Kidney (tissue), 14 donors: ENCODE measurements around the gene RTCA. TPM values are rescaled to one million over a fixed set of nuclear protein-coding genes. Genes with fewer than 3 reads are reported as not detected.

Experiments
- DNase-seq, 5 donors: peaks; one replicate each; pipeline ENCODE4 v3.0.0-alpha.2; 2013 to 2020
- FAIRE-seq: peaks from 2 replicates; lab custom pipeline; 2012; peaks lifted over from hg19 to GRCh38; lab: Jason Lieb, UNC
- H3K27ac ChIP-seq, 2 donors: one replicate each; pipeline ENCODE4 v1.7.0; 2013; ENCODE audit warnings: low read depth in 2 of 2, low read length in 2 of 2, inconsistent platforms in 1 of 2
- H3K27me3 ChIP-seq: one replicate; pipeline ENCODE4 v1.7.1; 2013; ENCODE audit warnings: low read length, inconsistent platforms; ENCODE audit not compliant: control insufficient read depth, insufficient read depth
- H3K36me3 ChIP-seq, 3 donors: one replicate each; pipeline versions ENCODE4 v1.7.0 to v1.7.1; 2013; ENCODE audit warnings: low read length in 3 of 3, control low read depth in 1 of 3, inconsistent platforms in 1 of 3; ENCODE audit not compliant: insufficient read depth in 3 of 3, control insufficient read depth in 2 of 3
- H3K4me1 ChIP-seq, 3 donors: one replicate each; pipeline versions ENCODE4 v1.7.0 to v1.7.1; 2013; ENCODE audit warnings: low read length in 3 of 3, inconsistent platforms in 1 of 3, low read depth in 1 of 3; ENCODE audit not compliant: control insufficient read depth in 2 of 3, insufficient read depth in 2 of 3
- H3K4me3 ChIP-seq, 3 donors: one replicate each; pipeline versions ENCODE4 v1.7.0 to v1.8.1; 2013; ENCODE audit warnings: low read length in 3 of 3, control low read depth in 1 of 3, inconsistent platforms in 1 of 3
- H3K9ac ChIP-seq, 3 donors: one replicate each; pipeline versions ENCODE4 v1.7.0 to v1.7.1; 2013; ENCODE audit warnings: low read length in 3 of 3, control low read depth in 1 of 3, inconsistent platforms in 1 of 3
- H3K9me3 ChIP-seq, 3 donors: one replicate each; pipeline versions ENCODE4 v1.7.0 to v1.7.1; 2013; ENCODE audit warnings: low read length in 3 of 3, control low read depth in 1 of 3, inconsistent platforms in 1 of 3; ENCODE audit not compliant: control insufficient read depth in 2 of 3, insufficient read depth in 1 of 3
- CTCF ChIP-seq: IDR thresholded peaks from 3 replicates; pipeline ENCODE4 v1.5.1; 2012; ENCODE audit warnings: mild to moderate bottlenecking, moderate library complexity, borderline replicate concordance; ENCODE audit not compliant: insufficient read depth; ENCODE audit errors: extremely low read depth
- intact Hi-C: fragments of 100-400 bp; cut with DNase I; formaldehyde crosslinking; loops from one replicate; pipeline ENCODE4 v1.11.1; 2022
- polyA plus RNA-seq: library from polyadenylated mRNA; stranded (reverse); fragments of 350-450 nt; fragmentation: Illumina TruSeq; extraction: RNeasy Lipid Tissue Mini Kit (QIAGEN cat#74804); gene quantifications from one replicate; pipeline ENCODE4 v1.2.3, GENCODE V29; 2014; ENCODE audit warnings: low read depth, low replicate concordance; ENCODE audit not compliant: insufficient read depth
- total RNA-seq: library from RNA; stranded (reverse); fragmentation: NEBNext Ultra II Directional; extraction: Animal tissue kit (Norgen Biotek cat#: 25700); gene quantifications from one replicate; pipeline ENCODE4 v1.2.1, GENCODE V29; 2021
- donor health status: control.
- donor health status: control.
- donor health status: control.
- donor health status: control.
- donor health status: control.
- donor health status: DM: yes; HTN: yes; CAD: no.
- donor health status: Normal renal cell carcinoma (clear cell type).

The RTCA gene
- total and polyA plus RNA-seq, 2 donors from 2014 or later = 30.8 to 51.1 TPM

DNA sequence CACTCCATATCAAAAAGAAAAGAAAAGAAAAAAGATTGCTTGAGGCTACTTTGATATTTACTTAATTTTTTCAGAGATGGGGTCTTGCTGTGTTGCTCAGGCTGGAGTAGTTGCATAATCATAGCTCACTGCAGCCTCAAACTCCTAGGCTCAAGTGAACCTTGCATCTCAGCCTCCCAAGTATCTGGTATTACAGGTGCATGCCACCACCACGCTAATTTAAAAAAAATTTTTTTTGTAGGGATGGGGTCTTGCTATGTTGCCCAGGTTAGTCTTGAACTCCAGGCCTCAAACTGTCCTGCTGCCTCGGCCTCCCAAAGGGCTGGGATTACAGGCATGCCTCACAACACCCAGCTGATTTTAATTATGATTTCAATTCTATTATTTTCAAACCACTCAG is 38.2 kb downstream of the RTCA start:
- Histone ChIP-seq H3K9me3 (no peaks in the 10 kb centered on the region), H3K4me1 (no peaks in the 10 kb centered on the region), H3K36me3 (no peaks in the 10 kb centered on the region), H3K9ac (no peak overlapping the region), H3K4me3 (no peak overlapping the region), H3K27ac (no peak overlapping the region), H3K27me3 (no peaks in the 10 kb centered on the region)
- intact Hi-C loops = no loop called here
- FAIRE-seq (no peak), DNase-seq (no peak)
- TF ChIP-seq CTCF = no peak

DNA sequence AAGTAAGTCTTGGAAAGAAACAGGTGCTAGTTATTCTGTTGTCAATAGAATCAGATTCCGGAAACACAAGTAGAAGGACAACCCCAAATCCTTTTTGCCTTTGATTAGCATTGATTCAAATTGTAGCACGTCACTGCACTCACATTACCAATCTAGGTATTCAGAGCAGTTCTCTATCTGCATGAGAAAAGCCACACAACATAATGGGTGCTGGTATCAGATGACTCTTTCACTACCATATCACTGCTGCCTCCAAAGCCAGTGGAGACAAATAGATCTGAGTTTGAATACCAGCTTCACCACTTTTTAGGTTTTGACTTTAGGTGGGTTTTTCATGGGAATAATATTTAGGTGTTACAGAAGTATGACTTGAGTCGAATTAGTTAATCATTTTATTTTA is 38.9 kb downstream of the RTCA start:
- intact Hi-C loops = no loop called here
- no peak for TF ChIP-seq CTCF
- H3K27ac ChIP-seq = no peak overlapping the region
- DNase-seq (no peak), FAIRE-seq (no peak)
- no peaks in the 10 kb centered on the region for H3K9me3 ChIP-seq
- no peaks in the 10 kb centered on the region for H3K4me1 ChIP-seq
- no peak overlapping the region for H3K9ac ChIP-seq
- H3K36me3 ChIP-seq = no peaks in the 10 kb centered on the region
- H3K4me3 ChIP-seq = no peak overlapping the region
- H3K27me3 ChIP-seq = no peaks in the 10 kb centered on the region

- Histone ChIP-seq H3K27ac (no peak overlapping the region), H3K27me3 (no peaks in the 10 kb centered on the region), H3K9ac (no peak overlapping the region), H3K9me3 (no peaks in the 10 kb centered on the region), H3K4me1 (no peaks in the 10 kb centered on the region), H3K36me3 (no peaks in the 10 kb centered on the region), H3K4me3 (no peak overlapping the region)
- TF ChIP-seq CTCF = no peak
- DNase-seq = no peak
- intact Hi-C loops = no loop called here
- no peak for FAIRE-seq
These were observed 39.9 kb downstream of the RTCA start for GRCh38 chr1:100305954-100306353.

DNA sequence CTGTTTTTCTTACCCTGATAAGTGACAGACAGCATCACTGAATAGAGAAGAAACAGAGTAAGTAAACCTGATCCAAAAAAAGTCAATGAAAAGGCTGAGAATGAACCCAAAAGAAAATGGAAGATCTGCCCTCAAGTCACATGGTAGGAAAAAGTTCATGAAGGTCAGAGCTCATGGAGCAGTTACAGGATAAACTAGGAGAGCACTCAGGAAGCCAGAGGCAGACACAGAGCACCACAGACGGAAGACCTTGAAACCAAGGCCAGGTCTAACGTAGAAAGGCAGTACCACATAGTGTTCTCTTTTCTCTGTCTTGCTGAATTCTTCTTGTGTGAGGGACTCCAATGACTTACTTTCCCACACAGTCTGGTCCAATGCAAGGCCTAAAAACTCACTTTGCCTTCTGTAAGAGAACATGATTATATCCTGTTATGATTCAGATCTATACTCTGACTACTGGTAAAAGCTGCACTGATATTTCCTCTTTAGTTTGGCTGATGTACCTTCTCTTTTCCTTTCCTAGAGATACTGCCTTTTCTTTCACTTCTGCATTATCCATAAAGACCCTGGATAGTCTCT is 40.8 kb downstream of the RTCA start:
- H3K27me3 ChIP-seq = no peaks in the 10 kb centered on the region
- intact Hi-C loops = no loop called here
- DNase-seq (no peak), FAIRE-seq (no peak)
- no peaks in the 10 kb centered on the region for H3K9me3 ChIP-seq
- H3K4me1 ChIP-seq = no peaks in the 10 kb centered on the region
- H3K9ac ChIP-seq = no peak overlapping the region
- no peaks in the 10 kb centered on the region for H3K36me3 ChIP-seq
- no peak for TF ChIP-seq CTCF
- no peak overlapping the region for H3K4me3 ChIP-seq
- H3K27ac ChIP-seq = no peak overlapping the region
